ENCODE measurements around the gene SPG11. TPM values are rescaled to one million over a fixed set of nuclear protein-coding genes. Genes with fewer than 3 reads are reported as not detected.
"Not testable (repeated sequence)": the region's sequence is repeated elsewhere in the genome, so short reads cannot be mapped to it uniquely, and the experiment has no call there.

SPG11 gene
- total and polyA plus RNA-seq, 7 donors = 12.9 to 88.1 (median 56.7) TPM

- no peak for DNase-seq
- no peak overlapping the region for H3K4me3 ChIP-seq
- peaks cover 0 to 16% (median 13%) of the 10 kb centered on the region in 4 donors for H3K4me1 ChIP-seq
- peaks cover 0 to 9% (median 1%) of the 10 kb centered on the region in 4 donors for H3K36me3 ChIP-seq
- H3K27me3 ChIP-seq = no peaks in the 10 kb centered on the region
- H3K9me3 ChIP-seq = no peaks in the 10 kb centered on the region
- no peak for TF ChIP-seq CTCF (IDR thresholded peaks at IDR 0.05)
- TF ChIP-seq POLR2A (IDR thresholded peaks at IDR 0.05) = no peak
- no peak for TF ChIP-seq EP300 (IDR thresholded peaks at IDR 0.05)
- no peak for TF ChIP-seq POLR2AphosphoS5 (IDR thresholded peaks at IDR 0.05)
- 97 to 98% methylated on average over 3 of the region's 3 CpGs for whole genome bisulfite sequencing, 2 donors
- H3K27ac ChIP-seq = no peak overlapping the region
- intact Hi-C loops (cut with DNase I) = loop anchor here (10.0 kb wide), 1 partner anchor 842 kb away; the partner anchor contains the start of gene GATM
These were observed 130.8 kb downstream of the SPG11 start for GRCh38 chr15:44532689-44533088.

- WGBS, 2 donors = 95 to 98% methylated on average over 5 of the region's 5 CpGs
- not testable (repeated sequence) for H3K36me3 ChIP-seq, DNase-seq, H3K27ac ChIP-seq, H3K9me3 ChIP-seq, H3K27me3 ChIP-seq, H3K4me3 ChIP-seq
- intact Hi-C loops (cut with DNase I) = loop anchor here (10.0 kb wide), 1 partner anchor 843 kb away; the partner anchor contains the start of gene GATM
- peaks cover 0 to 14% (median 12%) of the 10 kb centered on the region in 4 donors for H3K4me1 ChIP-seq
These were observed 131.2 kb downstream of the SPG11 start for GRCh38 chr15:44532275-44532674.

GRCh38 chr15:44530653-44531052 is 132.8 kb downstream of the SPG11 start:
- Histone ChIP-seq H3K4me3 (no peak overlapping the region), H3K27ac (no peak overlapping the region), H3K9me3 (no peaks in the 10 kb centered on the region), H3K4me1 (peaks cover 0 to 10% (median 8%) of the 10 kb centered on the region in 4 donors), H3K27me3 (no peaks in the 10 kb centered on the region), H3K36me3 (peaks cover 0 to 17% (median 4%) of the 10 kb centered on the region in 4 donors)
- no peak for DNase-seq
- 95 to 97% methylated on average over 3 of the region's 3 CpGs for WGBS, 2 donors
- intact Hi-C loops (cut with DNase I) = loop anchor here (10.0 kb wide), 1 partner anchor 844 kb away; the partner anchor contains the start of gene GATM
- no peak for TF ChIP-seq POLR2A (IDR thresholded peaks at IDR 0.05)
- TF ChIP-seq CTCF (IDR thresholded peaks at IDR 0.05) = no peak

GRCh38 chr15:44529864-44530604 is 133.4 kb downstream of the SPG11 start:
- Histone ChIP-seq H3K36me3 (peaks cover 0 to 23% (median 4%) of the 10 kb centered on the region in 4 donors), H3K9me3 (no peaks in the 10 kb centered on the region), H3K27me3 (no peaks in the 10 kb centered on the region), H3K4me3 (no peak overlapping the region), H3K4me1 (peaks cover 0 to 4% (median 2%) of the 10 kb centered on the region in 4 donors), H3K27ac (no peak overlapping the region)
- WGBS, 2 donors = 83 to 90% methylated on average over 10 of the region's 10 CpGs
- TF ChIP-seq EP300 (IDR thresholded peaks at IDR 0.05) (no peak), POLR2AphosphoS5 (IDR thresholded peaks at IDR 0.05) (no peak), CTCF (IDR thresholded peaks at IDR 0.05) (no peak), POLR2A (IDR thresholded peaks at IDR 0.05) (no peak)
- no peak for DNase-seq
- intact Hi-C loops (cut with DNase I) = loop anchor here (10.0 kb wide), 1 partner anchor 845 kb away; the partner anchor contains the start of gene GATM

- WGBS, 2 donors = 79 to 90% methylated on average over 2 of the region's 2 CpGs
- H3K4me3 ChIP-seq = no peak overlapping the region
- no peaks in the 10 kb centered on the region for H3K9me3 ChIP-seq
- H3K27ac ChIP-seq = no peak overlapping the region
- H3K36me3 ChIP-seq = peaks cover 0 to 51% (median 7%) of the 10 kb centered on the region in 4 donors
- TF ChIP-seq POLR2AphosphoS5 (IDR thresholded peaks at IDR 0.05) (no peak), POLR2A (IDR thresholded peaks at IDR 0.05) (no peak), EP300 (IDR thresholded peaks at IDR 0.05) (no peak), CTCF (IDR thresholded peaks at IDR 0.05) (no peak)
- H3K4me1 ChIP-seq = no peaks in the 10 kb centered on the region
- intact Hi-C loops (cut with DNase I) = no loop called here
- no peaks in the 10 kb centered on the region for H3K27me3 ChIP-seq
- DNase-seq = no peak
These were observed 136.2 kb downstream of the SPG11 start for GRCh38 chr15:44527241-44527640.
